ENCODE results near the gene TNRC18.
A peak's percentile ranks its signal among the peaks of the same experiment; 100 is the strongest.

The TNRC18 gene

GRCh38 chr7:5359344-5359743, 64.3 kb downstream of the TNRC18 start (continued):
- no peak for TF ChIP-seq TSHZ1 (tag by site-specific recombination; IDR thresholded peaks at IDR 0.05; ENCODE audit: borderline replicate concordance)
- no peak for TF ChIP-seq ZNF211 (tag by site-specific recombination; IDR thresholded peaks at IDR 0.05; ENCODE audit: low read depth)
- TF ChIP-seq TRIM28 (IDR thresholded peaks at IDR 0.05; ENCODE audit: borderline replicate concordance, low read length), result no peak

- ChIA-PET POLR2A (no interaction called here), CTCF (interaction anchor here (2.2 to 2.3 kb wide), 2 partner anchors 8 to 118 kb away, joined by 6 to 10 read pairs; no protein-coding TSS in a partner anchor)
- H3K27ac ChIP-seq (ENCODE audit: extremely low read depth, low read depth, low read length), result no peak overlapping the region
- TF ChIP-seq ZBTB1 (tag by site-specific recombination; IDR thresholded peaks at IDR 0.05) (no peak), SCRT1 (tag by site-specific recombination; IDR thresholded peaks at IDR 0.05; ENCODE audit: borderline replicate concordance) (no peak), ZNF280C (tag by site-specific recombination; IDR thresholded peaks at IDR 0.05) (no peak), ZNF404 (tag by site-specific recombination; IDR thresholded peaks at IDR 0.05) (no peak), OVOL3 (tag by site-specific recombination; IDR thresholded peaks at IDR 0.05) (no peak), SP2 (tag by site-specific recombination; IDR thresholded peaks at IDR 0.05) (no peak), ZNF596 (tag by site-specific recombination; IDR thresholded peaks at IDR 0.05) (no peak), ZFP37 (tag by site-specific recombination; IDR thresholded peaks at IDR 0.05) (no peak), ZNF76 (tag by site-specific recombination; IDR thresholded peaks at IDR 0.05; ENCODE audit: borderline replicate concordance, low read depth) (no peak), BCL11A (tag by site-specific recombination; IDR thresholded peaks at IDR 0.05; ENCODE audit: low read depth) (no peak), ZNF544 (tag by site-specific recombination; IDR thresholded peaks at IDR 0.05) (no peak), ZNF510 (tag by site-specific recombination; IDR thresholded peaks at IDR 0.05; ENCODE audit: insufficient replicate concordance) (no peak), ZNF626 (tag by site-specific recombination; IDR thresholded peaks at IDR 0.05) (no peak)
- H3K4me3 ChIP-seq (ENCODE audit: low read depth, low read length), result no peak overlapping the region
- H3K9me3 ChIP-seq (ENCODE audit: control insufficient read depth, insufficient read depth, low read depth, low read length), result no peaks in the 10 kb centered on the region
- no peaks in the 10 kb centered on the region; the same call in 1 of the 2 replicates for H3K4me1 ChIP-seq (ENCODE audit: control insufficient read depth, insufficient read depth, low read length)
- peaks cover 33 to 70% of the 10 kb centered on the region in 2 experiments; a peak in 2 of 3 replicates for H3K36me3 ChIP-seq (ENCODE audit: control insufficient read depth in 2 of 2, insufficient read depth in 1 of 2, low read length in 2 of 2)
Measured at GRCh38 chr7:5357951-5358350, 65.7 kb downstream of the TNRC18 start.

GRCh38 chr7:5356751-5357119, 66.9 kb downstream of the TNRC18 start:
- no peaks in the 10 kb centered on the region; the same call in 1 of the 2 replicates for H3K4me1 ChIP-seq (ENCODE audit: control insufficient read depth, insufficient read depth, low read length)
- CTCF ChIA-PET, result interaction anchor here (0.6 to 2.2 kb wide), 2 partner anchors 9 to 126 kb away, joined by 3 to 10 read pairs; no protein-coding TSS in a partner anchor
- no peaks in the 10 kb centered on the region for H3K9me3 ChIP-seq (ENCODE audit: control insufficient read depth, insufficient read depth, low read depth, low read length)
- H3K36me3 ChIP-seq (ENCODE audit: control insufficient read depth in 2 of 2, insufficient read depth in 1 of 2, low read length in 2 of 2), result peaks cover 35 to 68% of the 10 kb centered on the region in 2 experiments
- no peak for TF ChIP-seq OSR2 (tag by site-specific recombination; IDR thresholded peaks at IDR 0.05)
- no peak for TF ChIP-seq ZNF558 (tag by site-specific recombination; IDR thresholded peaks at IDR 0.05)
- no peak for TF ChIP-seq ZNF174 (tag by site-specific recombination; IDR thresholded peaks at IDR 0.05)
- TF ChIP-seq ZNF596 (tag by site-specific recombination; IDR thresholded peaks at IDR 0.05), result 0 out of 2 replicates have a peak, but pooled peaks have one; percentile 36
- no peak for TF ChIP-seq ZNF654 (tag by site-specific recombination; IDR thresholded peaks at IDR 0.05; ENCODE audit: low read depth)
- no peak for TF ChIP-seq ZNF423 (tag by site-specific recombination; IDR thresholded peaks at IDR 0.05)
- no peak for TF ChIP-seq ZNF658 (tag by site-specific recombination; IDR thresholded peaks at IDR 0.05)
- no peak overlapping the region for H3K4me3 ChIP-seq (ENCODE audit: low read depth, low read length)
- POLR2A ChIA-PET, result no interaction called here
- no peak overlapping the region for H3K27ac ChIP-seq (ENCODE audit: extremely low read depth, low read depth, low read length)

All from HEK293 (cell line).